Endodermal cell (in vitro differentiated cells): ENCODE data around the gene PWWP2B. TPM values are rescaled to one million over a fixed set of nuclear protein-coding genes. Genes with fewer than 3 reads are reported as not detected.

Experiments
- DNase-seq: peaks from one replicate; pipeline ENCODE4 v3.0.0-alpha.2; 2017
- H3K27ac ChIP-seq: 2 replicates; pipeline ENCODE4 v1.5.1; 2013; ENCODE audit warnings: mild to moderate bottlenecking, low read depth, low read length, moderate library complexity
- H3K27me3 ChIP-seq: 2 replicates; pipeline ENCODE4 v1.6.1; 2013; ENCODE audit warnings: mild to moderate bottlenecking, low read length, moderate library complexity; ENCODE audit not compliant: insufficient read depth, control insufficient read depth, poor library complexity, severe bottlenecking
- H3K36me3 ChIP-seq: 2 replicates; pipeline ENCODE4 v1.7.0; 2013; ENCODE audit warnings: mild to moderate bottlenecking, low read length, moderate library complexity; ENCODE audit not compliant: control insufficient read depth, insufficient read depth
- H3K4me1 ChIP-seq: one replicate; pipeline ENCODE4 v1.7.0; 2013; ENCODE audit warnings: low read length; ENCODE audit not compliant: control insufficient read depth, insufficient read depth
- H3K4me3 ChIP-seq: 2 replicates; pipeline ENCODE4 v1.5.1; 2013; ENCODE audit warnings: mild to moderate bottlenecking, low read length, moderate library complexity
- H3K9ac ChIP-seq: 2 replicates; pipeline ENCODE4 v1.6.1; 2013; ENCODE audit warnings: mild to moderate bottlenecking, low read length, moderate library complexity; ENCODE audit not compliant: poor library complexity, severe bottlenecking; ENCODE audit errors: extremely low read depth
- H3K9me3 ChIP-seq: 2 replicates; pipeline ENCODE4 v1.6.1; 2013; ENCODE audit warnings: mild to moderate bottlenecking, low read length, moderate library complexity; ENCODE audit not compliant: control insufficient read depth
- H3K27ac Mint-ChIP-seq: 2 replicates; pipeline ENCODE4 v1.8.0; 2020; ENCODE audit warnings: mixed read lengths
- H3K27me3 Mint-ChIP-seq: 2 replicates; pipeline ENCODE4 v1.8.0; 2021; ENCODE audit warnings: mild to moderate bottlenecking, mixed read lengths; ENCODE audit not compliant: insufficient read depth
- H3K36me3 Mint-ChIP-seq: 2 replicates; pipeline ENCODE4 v1.8.0; 2020; ENCODE audit warnings: low read depth, mixed read lengths
- H3K4me1 Mint-ChIP-seq: 2 replicates; pipeline ENCODE4 v1.8.0; 2020; ENCODE audit warnings: mixed read lengths
- H3K4me3 Mint-ChIP-seq: 2 replicates; pipeline ENCODE4 v1.8.0; 2020; ENCODE audit warnings: mild to moderate bottlenecking, moderate library complexity, mixed read lengths
- H3K9me3 Mint-ChIP-seq: 2 replicates; pipeline ENCODE4 v1.8.0; 2020; ENCODE audit warnings: mild to moderate bottlenecking, mixed read lengths
- CTCF ChIP-seq: fragments of 200-600 bp; sonication (generic); conservative IDR thresholded peaks from 2 replicates; pipeline ENCODE4 v1.5.0; 2021; ENCODE audit warnings: antibody characterized with exemption, mild to moderate bottlenecking
- WGBS, 2 experiments: methylation state at CpG; one replicate each; pipeline versions ENCODE4 v1.1.5 to v1.1.7; 2013; ENCODE audit warnings: missing lambda C conversion rate in 2 of 2, mixed read lengths in 1 of 2; ENCODE audit not compliant: insufficient coverage in 1 of 2, insufficient read length in 1 of 2; 5-methylcytosine and 5-hydroxymethylcytosine counted together
- total RNA-seq, 2 donors: library from RNA; stranded (reverse); fragmentation: NEBNext Ultra II Directional in 1 of 2; extraction: Animal tissue kit (Norgen Biotek cat#: 25700) in 1 of 2; gene quantifications; 2 replicates in 1 of 2; 3 replicates in 1 of 2; pipeline ENCODE4 v1.2.1, GENCODE V29; 2021

Gene PWWP2B
- total RNA-seq, 2 donors from 2014 or later, result 11.4 to 13.9 TPM

GRCh38 chr10:132395704-132396493 is 1.1 kb upstream of the PWWP2B start:
- H3K9me3 Mint-ChIP-seq, result no peaks in the 10 kb centered on the region
- H3K27ac Mint-ChIP-seq, result no peak overlapping the region
- WGBS, 2 experiments, result 6 to 14% methylated on average over 26 to 71 of the region's 71 CpGs
- peaks cover 2% of the 10 kb centered on the region for H3K27me3 Mint-ChIP-seq
- H3K4me1 ChIP-seq, result peaks cover 3% of the 10 kb centered on the region
- peak overlapping the region; percentile 66 for H3K4me3 ChIP-seq
- no peak for TF ChIP-seq CTCF
- H3K27ac ChIP-seq, result no peak overlapping the region
- H3K4me1 Mint-ChIP-seq, result peaks cover 6% of the 10 kb centered on the region
- DNase-seq, result peak; percentile 92
- H3K4me3 Mint-ChIP-seq, result peak overlapping the region; percentile 31
- peak overlapping the region; percentile 11 for H3K9ac ChIP-seq
- H3K36me3 Mint-ChIP-seq, result no peaks in the 10 kb centered on the region
- H3K27me3 ChIP-seq, result no peaks in the 10 kb centered on the region
- no peaks in the 10 kb centered on the region for H3K9me3 ChIP-seq
- no peaks in the 10 kb centered on the region for H3K36me3 ChIP-seq

GRCh38 chr10:132396494-132397035 is 435 bp upstream of the PWWP2B start:
- no peaks in the 10 kb centered on the region for H3K36me3 ChIP-seq
- peaks cover 3% of the 10 kb centered on the region for H3K4me1 ChIP-seq
- peaks cover 6% of the 10 kb centered on the region for H3K4me1 Mint-ChIP-seq
- no peaks in the 10 kb centered on the region for H3K9me3 ChIP-seq
- no peak overlapping the region for H3K27ac ChIP-seq
- WGBS, 2 experiments, result 0 to 3% methylated on average over 7 to 78 of the region's 80 CpGs
- peak; percentile 82 for DNase-seq
- no peak overlapping the region for H3K27ac Mint-ChIP-seq
- TF ChIP-seq CTCF, result peak; percentile 46
- peaks cover 2% of the 10 kb centered on the region for H3K27me3 Mint-ChIP-seq
- peak overlapping the region; percentile 11 for H3K9ac ChIP-seq
- no peaks in the 10 kb centered on the region for H3K36me3 Mint-ChIP-seq
- H3K9me3 Mint-ChIP-seq, result no peaks in the 10 kb centered on the region
- H3K4me3 ChIP-seq, result peak overlapping the region; percentile 66
- H3K27me3 ChIP-seq, result no peaks in the 10 kb centered on the region
- peak overlapping the region; percentile 68 for H3K4me3 Mint-ChIP-seq

GRCh38 chr10:132397671-132398565 is 918 bp downstream of the PWWP2B start:
- peak overlapping the region; percentile 90 for H3K27ac Mint-ChIP-seq
- peak overlapping the region; percentile 68 for H3K4me3 Mint-ChIP-seq
- DNase-seq, result no peak
- no peaks in the 10 kb centered on the region for H3K36me3 Mint-ChIP-seq
- H3K4me3 ChIP-seq, result peak overlapping the region; percentile 75
- H3K9ac ChIP-seq, result no peak overlapping the region
- no peak overlapping the region for H3K27ac ChIP-seq
- no peaks in the 10 kb centered on the region for H3K27me3 ChIP-seq
- WGBS, 2 experiments, result 56 to 58% methylated on average over 31 to 40 of the region's 40 CpGs
- H3K4me1 ChIP-seq, result peaks cover 3% of the 10 kb centered on the region
- peaks cover 2% of the 10 kb centered on the region for H3K27me3 Mint-ChIP-seq
- H3K4me1 Mint-ChIP-seq, result peaks cover 6% of the 10 kb centered on the region
- no peaks in the 10 kb centered on the region for H3K9me3 ChIP-seq
- H3K36me3 ChIP-seq, result no peaks in the 10 kb centered on the region
- H3K9me3 Mint-ChIP-seq, result no peaks in the 10 kb centered on the region
- no peak for TF ChIP-seq CTCF
